Measurements from ENCODE around the gene ASH1L. TPM values are rescaled to one million over a fixed set of nuclear protein-coding genes. Genes with fewer than 3 reads are reported as not detected.

Gene ASH1L
- total RNA-seq, 1 experiment from 2014 or later = 71.8 TPM

GRCh38 chr1:155320661-155321617, 241.7 kb downstream of the ASH1L start, which contains the start of gene RUSC1:
TSS of gene RUSC1 (plus strand) at chr1:155320894. CDS start at chr1:155321774, 880 bp downstream.
- DNase-seq = no peak
- CTCF ChIA-PET = interaction anchor here (3.3 kb wide), 1 partner anchor 70 kb away, joined by 44 read pairs; no protein-coding TSS in a partner anchor
- no TSS peak for BruUV-seq (replicated peaks)

GRCh38 chr1:155320252-155320651, 242.4 kb downstream of the ASH1L start:
- no peaks in the 10 kb centered on the region for H3K27me3 Mint-ChIP-seq (ENCODE audit: unreplicated experiment)
- no peak for DNase-seq
- intact Hi-C loops (cut with micrococcal nuclease; ENCODE audit: unreplicated experiment) = no loop called here
- peak overlapping the region; percentile 79 for H3K27ac Mint-ChIP-seq (ENCODE audit: unreplicated experiment)
- BruUV-seq (replicated peaks) = no TSS peak
- peaks cover 92% of the 10 kb centered on the region for H3K36me3 Mint-ChIP-seq (ENCODE audit: insufficient read depth, unreplicated experiment)
- no peak for TF ChIP-seq CTCF (IDR thresholded peaks at IDR 0.05; ENCODE audit: unreplicated experiment)
- no peaks in the 10 kb centered on the region for H3K9me3 Mint-ChIP-seq (ENCODE audit: low read depth, unreplicated experiment)
- CTCF ChIA-PET = no interaction called here
- peak overlapping the region; percentile 90 for H3K4me3 Mint-ChIP-seq (ENCODE audit: low read depth, unreplicated experiment)
- H3K4me1 Mint-ChIP-seq (ENCODE audit: low read depth, unreplicated experiment) = peaks cover 32% of the 10 kb centered on the region

More at GRCh38 chr1:155320661-155321617, 241.7 kb downstream of the ASH1L start, which contains the start of gene RUSC1:
- TF ChIP-seq CTCF (IDR thresholded peaks at IDR 0.05; ENCODE audit: unreplicated experiment) = no peak
- no peaks in the 10 kb centered on the region for H3K27me3 Mint-ChIP-seq (ENCODE audit: unreplicated experiment)
- H3K36me3 Mint-ChIP-seq (ENCODE audit: insufficient read depth, unreplicated experiment) = peaks cover 92% of the 10 kb centered on the region
- peak within 1 kb of the TSS; percentile 90 for H3K4me3 Mint-ChIP-seq (ENCODE audit: low read depth, unreplicated experiment)
- H3K4me1 Mint-ChIP-seq (ENCODE audit: low read depth, unreplicated experiment) = peaks cover 39% of the 10 kb centered on the region
- intact Hi-C loops (cut with micrococcal nuclease; ENCODE audit: unreplicated experiment) = no loop called here
- H3K9me3 Mint-ChIP-seq (ENCODE audit: low read depth, unreplicated experiment) = no peaks in the 10 kb centered on the region
- peak within 1 kb of the TSS; percentile 79 for H3K27ac Mint-ChIP-seq (ENCODE audit: unreplicated experiment)

- no peak overlapping the region for H3K4me3 Mint-ChIP-seq (ENCODE audit: low read depth, unreplicated experiment)
- H3K9me3 Mint-ChIP-seq (ENCODE audit: low read depth, unreplicated experiment) = no peaks in the 10 kb centered on the region
- peaks cover 90% of the 10 kb centered on the region for H3K36me3 Mint-ChIP-seq (ENCODE audit: insufficient read depth, unreplicated experiment)
- peaks cover 32% of the 10 kb centered on the region for H3K4me1 Mint-ChIP-seq (ENCODE audit: low read depth, unreplicated experiment)
- TF ChIP-seq CTCF (IDR thresholded peaks at IDR 0.05; ENCODE audit: unreplicated experiment) = no peak
- peak overlapping the region; percentile 79 for H3K27ac Mint-ChIP-seq (ENCODE audit: unreplicated experiment)
- H3K27me3 Mint-ChIP-seq (ENCODE audit: unreplicated experiment) = no peaks in the 10 kb centered on the region
- CTCF ChIA-PET = no interaction called here
- no TSS peak for BruUV-seq (replicated peaks)
- DNase-seq = no peak
- intact Hi-C loops (cut with micrococcal nuclease; ENCODE audit: unreplicated experiment) = no loop called here
Observed at GRCh38 chr1:155319536-155319935, 243.1 kb downstream of the ASH1L start.

- intact Hi-C loops (cut with micrococcal nuclease; ENCODE audit: unreplicated experiment) = no loop called here
- TF ChIP-seq CTCF (IDR thresholded peaks at IDR 0.05; ENCODE audit: unreplicated experiment) = no peak
- Mint-ChIP-seq H3K36me3 (ENCODE audit: insufficient read depth, unreplicated experiment) (peaks cover 88% of the 10 kb centered on the region), H3K27me3 (ENCODE audit: unreplicated experiment) (no peaks in the 10 kb centered on the region), H3K9me3 (ENCODE audit: low read depth, unreplicated experiment) (no peaks in the 10 kb centered on the region), H3K4me3 (ENCODE audit: low read depth, unreplicated experiment) (no peak overlapping the region), H3K4me1 (ENCODE audit: low read depth, unreplicated experiment) (peaks cover 39% of the 10 kb centered on the region), H3K27ac (ENCODE audit: unreplicated experiment) (peak overlapping the region; percentile 79)
- no peak for DNase-seq
- CTCF ChIA-PET = no interaction called here
- no TSS peak for BruUV-seq (replicated peaks)
Observed at GRCh38 chr1:155318082-155318481, 244.5 kb downstream of the ASH1L start.
